Vagina (tissue), 2 donors: ENCODE data around the gene MYPOP.

Source experiments
- POLR2A ChIP-seq, 2 donors: fragments of 450-650 bp; IDR thresholded peaks; one replicate each; pipeline ENCODE4 v1.6.1; 2017; ENCODE audit warnings: antibody characterized with exemption in 2 of 2, mild to moderate bottlenecking in 2 of 2, moderate library complexity in 2 of 2
- POLR2AphosphoS5 ChIP-seq, 2 donors: sonication (generic); formaldehyde crosslinking; IDR thresholded peaks; one replicate each; pipeline ENCODE4 v1.9.0; 2017; ENCODE audit warnings: antibody characterized with exemption in 2 of 2, mild to moderate bottlenecking in 2 of 2, low read depth in 1 of 2; ENCODE audit not compliant: insufficient read depth in 1 of 2
- TF ChIP-seq, protein P1 (sequence below), 3 experiments: fragments of 450-650 bp in 2 of 3; fragments of 200-600 bp in 1 of 3; sonication (generic) in 1 of 3; IDR thresholded peaks; one replicate each; pipeline ENCODE4 v1.5.1; 2017 to 2019; ENCODE audit warnings: antibody characterized with exemption in 3 of 3, mild to moderate bottlenecking in 2 of 3, moderate library complexity in 2 of 3

DNA sequence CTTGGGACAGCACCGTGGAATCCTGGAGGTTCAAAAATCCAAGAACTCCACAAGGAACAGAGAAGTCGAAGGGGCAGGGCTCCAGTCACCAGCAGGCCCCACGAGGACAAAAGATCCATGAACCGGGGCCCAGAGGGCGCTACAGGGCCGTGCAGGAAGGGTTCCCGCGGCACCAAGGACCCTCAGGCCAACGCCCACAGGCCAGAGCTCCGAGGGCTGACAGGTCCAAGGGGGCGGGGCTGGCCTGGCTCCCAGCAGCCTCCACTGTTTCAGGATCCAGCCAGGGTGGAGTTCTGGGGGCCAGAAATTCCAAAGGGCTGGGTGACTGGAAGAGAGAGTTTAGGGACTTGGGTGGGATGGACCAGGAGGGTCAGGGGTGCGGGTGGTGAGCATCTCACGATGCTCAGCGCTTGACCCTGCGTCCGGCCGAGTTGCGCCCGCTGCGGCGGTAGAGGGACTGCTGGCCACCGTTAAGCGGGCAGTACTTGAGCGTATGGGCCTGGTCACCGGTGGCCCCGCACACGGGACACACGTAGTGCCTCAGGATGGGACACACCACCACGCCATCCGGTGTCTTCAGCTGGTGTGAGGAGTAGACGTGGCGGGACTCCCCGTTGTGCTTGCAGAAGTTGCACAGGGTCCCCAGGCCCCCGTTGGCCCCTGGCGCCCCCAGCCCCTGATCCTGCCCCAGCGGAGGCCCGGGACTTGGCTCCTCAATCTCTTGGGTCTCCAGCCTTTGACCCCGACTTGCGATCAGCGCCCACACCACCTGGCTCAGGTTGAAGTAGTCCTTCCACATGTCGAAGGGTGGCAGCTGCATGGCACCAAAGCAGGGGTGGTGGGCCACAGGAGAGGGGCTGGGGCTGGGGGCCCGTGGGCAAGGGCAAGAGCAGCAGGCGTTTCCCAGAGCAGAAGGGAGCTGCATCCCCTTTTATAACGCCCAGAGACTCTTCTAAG is 11.7 kb upstream of the MYPOP start, which contains the start of gene NANOS2:
- TF ChIP-seq, protein P1, sequence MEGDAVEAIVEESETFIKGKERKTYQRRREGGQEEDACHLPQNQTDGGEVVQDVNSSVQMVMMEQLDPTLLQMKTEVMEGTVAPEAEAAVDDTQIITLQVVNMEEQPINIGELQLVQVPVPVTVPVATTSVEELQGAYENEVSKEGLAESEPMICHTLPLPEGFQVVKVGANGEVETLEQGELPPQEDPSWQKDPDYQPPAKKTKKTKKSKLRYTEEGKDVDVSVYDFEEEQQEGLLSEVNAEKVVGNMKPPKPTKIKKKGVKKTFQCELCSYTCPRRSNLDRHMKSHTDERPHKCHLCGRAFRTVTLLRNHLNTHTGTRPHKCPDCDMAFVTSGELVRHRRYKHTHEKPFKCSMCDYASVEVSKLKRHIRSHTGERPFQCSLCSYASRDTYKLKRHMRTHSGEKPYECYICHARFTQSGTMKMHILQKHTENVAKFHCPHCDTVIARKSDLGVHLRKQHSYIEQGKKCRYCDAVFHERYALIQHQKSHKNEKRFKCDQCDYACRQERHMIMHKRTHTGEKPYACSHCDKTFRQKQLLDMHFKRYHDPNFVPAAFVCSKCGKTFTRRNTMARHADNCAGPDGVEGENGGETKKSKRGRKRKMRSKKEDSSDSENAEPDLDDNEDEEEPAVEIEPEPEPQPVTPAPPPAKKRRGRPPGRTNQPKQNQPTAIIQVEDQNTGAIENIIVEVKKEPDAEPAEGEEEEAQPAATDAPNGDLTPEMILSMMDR (IDR thresholded peaks at IDR 0.05) = no peak
- TF ChIP-seq POLR2AphosphoS5 (IDR thresholded peaks at IDR 0.05; ENCODE audit: insufficient read depth in 1 of 2, low read depth in 1 of 2) (no peak), POLR2A (IDR thresholded peaks at IDR 0.05) (no peak)
